HEK293 (cell line): ENCODE data around the gene CEP83.

Experiments used
- CTCF ChIA-PET: fragments of 350-600 bp; formaldehyde crosslinking; extraction: SDS; loops from one replicate; lab custom pipeline; 2021; ENCODE audit warnings: antibody characterized with exemption; lab: Yijun Ruan, JAX
- POLR2A ChIA-PET: fragments of 300-600 bp; formaldehyde crosslinking; extraction: SDS; loops from one replicate; lab custom pipeline; 2020; ENCODE audit warnings: antibody characterized with exemption, inconsistent platforms; lab: Yijun Ruan, JAX
- H3K27ac ChIP-seq: fragments of 200-500 bp; sonication (Bioruptor generic); 2 replicates; pipeline ENCODE4 v1.5.1; 2014; ENCODE audit warnings: low read depth, low read length, control low read depth, inconsistent platforms; ENCODE audit errors: extremely low read depth
- H3K36me3 ChIP-seq, 2 experiments: fragments of 200-500 bp in 1 of 2; sonication (Bioruptor generic) in 1 of 2; 1 replicate in 1 of 2; 2 replicates in 1 of 2; pipeline ENCODE4 v1.5.1; 2014 to 2017; ENCODE audit warnings: inconsistent platforms in 2 of 2, low read length in 2 of 2; ENCODE audit not compliant: control insufficient read depth in 2 of 2, insufficient read depth in 1 of 2
- H3K4me1 ChIP-seq: fragments of 200-500 bp; sonication (Bioruptor generic); 2 replicates; pipeline ENCODE4 v1.5.1; 2014; ENCODE audit warnings: mild to moderate bottlenecking, low read length, inconsistent platforms; ENCODE audit not compliant: control insufficient read depth, insufficient read depth
- H3K4me3 ChIP-seq: 2 replicates; pipeline ENCODE4 v1.5.1; 2011; ENCODE audit warnings: low read depth, mild to moderate bottlenecking, control low read depth, low read length, moderate library complexity
- H3K9me3 ChIP-seq: fragments of 200-500 bp; sonication (Bioruptor generic); 2 replicates; pipeline ENCODE4 v1.5.1; 2014; ENCODE audit warnings: low read depth, low read length, inconsistent platforms; ENCODE audit not compliant: control insufficient read depth, insufficient read depth
- CTCF ChIP-seq: fragments of 450-650 bp; formaldehyde crosslinking; IDR thresholded peaks from 2 replicates; pipeline ENCODE4 v1.5.1; 2016; ENCODE audit warnings: missing biosample characterization, missing genetic modification characterization
- EGR2 ChIP-seq: fragments of 450-650 bp; formaldehyde crosslinking; IDR thresholded peaks from 2 replicates; pipeline ENCODE4 v1.5.1; 2016; ENCODE audit warnings: low read depth, missing biosample characterization, missing genetic modification characterization
- GLI4 ChIP-seq: fragments of 450-650 bp; formaldehyde crosslinking; IDR thresholded peaks from 2 replicates; pipeline ENCODE4 v1.5.1; 2016; ENCODE audit warnings: missing biosample characterization, missing genetic modification characterization
- RBAK ChIP-seq: fragments of 450-650 bp; formaldehyde crosslinking; IDR thresholded peaks from 2 replicates; pipeline ENCODE4 v1.5.1; 2016; ENCODE audit warnings: missing biosample characterization, missing genetic modification characterization
- WT1 ChIP-seq: fragments of 450-650 bp; formaldehyde crosslinking; IDR thresholded peaks from 2 replicates; pipeline ENCODE4 v1.5.1; 2016; ENCODE audit warnings: missing biosample characterization, missing genetic modification characterization
- ZEB2 ChIP-seq: fragments of 450-650 bp; formaldehyde crosslinking; IDR thresholded peaks from 2 replicates; pipeline ENCODE4 v1.5.1; 2016; ENCODE audit warnings: missing biosample characterization, missing genetic modification characterization
- ZNF121 ChIP-seq: fragments of 450-650 bp; formaldehyde crosslinking; IDR thresholded peaks from 2 replicates; pipeline ENCODE4 v1.5.1; 2016; ENCODE audit warnings: missing biosample characterization, missing genetic modification characterization
- ZNF239 ChIP-seq: fragments of 450-650 bp; formaldehyde crosslinking; IDR thresholded peaks from 2 replicates; pipeline ENCODE4 v1.5.1; 2016; ENCODE audit warnings: missing biosample characterization, missing genetic modification characterization
- ZNF248 ChIP-seq: fragments of 450-650 bp; formaldehyde crosslinking; IDR thresholded peaks from 2 replicates; pipeline ENCODE4 v1.5.1; 2017; ENCODE audit warnings: missing biosample characterization, missing genetic modification characterization
- ZNF324 ChIP-seq: fragments of 450-650 bp; formaldehyde crosslinking; IDR thresholded peaks from 2 replicates; pipeline ENCODE4 v1.5.1; 2016; ENCODE audit warnings: missing biosample characterization, missing genetic modification characterization
- ZNF335 ChIP-seq: fragments of 450-650 bp; formaldehyde crosslinking; conservative IDR thresholded peaks from 2 replicates; pipeline ENCODE4 v1.5.1; 2016; ENCODE audit warnings: missing biosample characterization, missing genetic modification characterization
- ZNF423 ChIP-seq: fragments of 450-650 bp; formaldehyde crosslinking; IDR thresholded peaks from 2 replicates; pipeline ENCODE4 v1.5.1; 2016; ENCODE audit warnings: missing biosample characterization, missing genetic modification characterization
- ZNF426 ChIP-seq: fragments of 450-650 bp; formaldehyde crosslinking; IDR thresholded peaks from 2 replicates; pipeline ENCODE4 v1.5.1; 2017; ENCODE audit warnings: missing biosample characterization, missing genetic modification characterization, mild to moderate bottlenecking, inconsistent platforms, moderate library complexity
- ZNF48 ChIP-seq: fragments of 450-650 bp; formaldehyde crosslinking; IDR thresholded peaks from 2 replicates; pipeline ENCODE4 v1.5.1; 2016; ENCODE audit warnings: missing biosample characterization, missing genetic modification characterization
- ZNF510 ChIP-seq: fragments of 450-650 bp; formaldehyde crosslinking; IDR thresholded peaks from 2 replicates; pipeline ENCODE4 v1.5.1; 2018; ENCODE audit warnings: mild to moderate bottlenecking, missing genetic modification characterization, missing biosample characterization; ENCODE audit not compliant: insufficient replicate concordance
- ZNF514 ChIP-seq: fragments of 450-650 bp; formaldehyde crosslinking; IDR thresholded peaks from 2 replicates; pipeline ENCODE4 v1.5.1; 2016; ENCODE audit warnings: missing biosample characterization, missing genetic modification characterization
- ZNF521 ChIP-seq: fragments of 450-650 bp; formaldehyde crosslinking; IDR thresholded peaks from 2 replicates; pipeline ENCODE4 v1.5.1; 2017; ENCODE audit warnings: missing biosample characterization, mild to moderate bottlenecking, missing genetic modification characterization
- ZNF610 ChIP-seq: fragments of 450-650 bp; formaldehyde crosslinking; IDR thresholded peaks from 2 replicates; pipeline ENCODE4 v1.5.1; 2016; ENCODE audit warnings: missing biosample characterization, missing genetic modification characterization, borderline replicate concordance
- ZNF664 ChIP-seq: fragments of 450-650 bp; formaldehyde crosslinking; IDR thresholded peaks from 2 replicates; pipeline ENCODE4 v1.5.1; 2016; ENCODE audit warnings: missing biosample characterization, missing genetic modification characterization
- ZNF777 ChIP-seq: fragments of 450-650 bp; formaldehyde crosslinking; IDR thresholded peaks from 2 replicates; pipeline ENCODE4 v1.5.1; 2017; ENCODE audit warnings: missing biosample characterization, missing genetic modification characterization, borderline replicate concordance
- ZNF791 ChIP-seq: fragments of 450-650 bp; formaldehyde crosslinking; IDR thresholded peaks from 2 replicates; pipeline ENCODE4 v1.5.1; 2016; ENCODE audit warnings: missing biosample characterization, missing genetic modification characterization
- TF ChIP-seq, protein P1 (sequence below): fragments of 450-650 bp; formaldehyde crosslinking; IDR thresholded peaks from 2 replicates; pipeline ENCODE4 v1.5.1; 2016; ENCODE audit warnings: missing biosample characterization, missing genetic modification characterization
- TF ChIP-seq, protein P2 (sequence below): fragments of 450-650 bp; formaldehyde crosslinking; IDR thresholded peaks from 2 replicates; pipeline ENCODE4 v1.5.1; 2017; ENCODE audit warnings: missing biosample characterization, missing genetic modification characterization
- TF ChIP-seq, protein P3 (sequence below): fragments of 450-650 bp; formaldehyde crosslinking; IDR thresholded peaks from 2 replicates; pipeline ENCODE4 v1.5.1; 2016; ENCODE audit warnings: missing biosample characterization, missing genetic modification characterization
- TF ChIP-seq, protein P4 (sequence below): fragments of 450-650 bp; formaldehyde crosslinking; IDR thresholded peaks from 2 replicates; pipeline ENCODE4 v1.5.1; 2016; ENCODE audit warnings: missing biosample characterization, missing genetic modification characterization

Gene CEP83

DNA sequence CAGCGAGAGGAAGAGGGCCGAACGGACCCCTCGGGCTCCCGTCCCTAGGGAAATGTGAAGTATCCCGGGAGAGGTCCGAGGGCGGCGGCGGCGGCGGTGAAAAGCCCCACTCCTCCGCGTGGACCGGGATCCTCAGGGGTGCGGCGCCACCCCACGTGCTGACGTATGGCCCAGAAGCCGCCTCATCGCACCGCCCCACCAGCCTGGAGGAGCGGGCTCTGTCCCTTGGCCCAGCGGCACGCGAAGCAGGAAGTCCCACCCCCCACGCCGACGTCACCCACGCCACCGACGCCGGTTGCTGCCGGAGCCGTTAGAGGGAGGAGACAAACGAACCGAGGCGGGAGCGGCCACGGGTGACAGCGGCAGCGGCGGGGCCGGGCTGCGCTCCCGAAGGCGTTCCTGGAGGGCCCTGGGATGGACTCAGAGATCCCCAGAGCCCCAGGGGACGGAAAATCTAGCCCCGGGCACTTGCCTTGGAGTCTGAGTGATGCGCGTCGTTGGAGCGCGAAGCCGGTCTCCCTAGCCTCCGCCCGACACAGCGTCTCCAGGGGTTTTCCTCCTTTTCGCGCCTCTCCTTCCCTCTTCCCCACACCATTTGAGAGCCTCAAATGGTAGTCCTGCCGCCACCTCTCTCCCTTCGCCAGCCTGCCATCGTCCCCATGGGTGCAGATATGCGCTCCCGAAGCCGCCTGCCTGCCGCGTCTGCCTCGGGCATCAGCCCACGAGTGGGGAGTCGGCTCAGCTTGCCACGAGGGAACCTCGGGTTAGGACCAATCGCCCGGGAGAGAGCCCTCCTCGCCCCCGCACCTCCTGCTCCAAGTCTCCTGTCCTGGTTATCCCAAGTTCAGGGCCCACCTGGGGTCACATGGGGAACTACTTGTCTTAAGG lies at the start of gene CEP83:
CEP83 (minus strand) TSS at position 140 of the 888 bp plus-strand sequence. CDS start 47,377 bp downstream, outside the sequence.
- H3K4me1 ChIP-seq: no peaks in the 10 kb centered on the region; the same call in 1 of the 2 replicates
- H3K9me3 ChIP-seq: no peaks in the 10 kb centered on the region
- CTCF ChIA-PET: no interaction called here
- POLR2A ChIA-PET: no interaction called here
- peak within 1 kb of the TSS; percentile 95 for H3K4me3 ChIP-seq
- peak within 1 kb of the TSS; percentile 69 for H3K27ac ChIP-seq
- peaks cover 0 to 2% of the 10 kb centered on the region in 2 experiments; a peak in 2 of 3 replicates for H3K36me3 ChIP-seq
- TF ChIP-seq ZNF239 (peak; percentile 8; the same call in 1 of the 2 replicates), CTCF (peak; percentile 45), ZNF324 (tag by site-specific recombination) (0 out of 2 replicates have a peak, but pooled peaks have one; percentile 14), ZNF791 (tag by site-specific recombination) (no peak), ZNF426 (tag by site-specific recombination) (no peak), RBAK (no peak), ZNF514 (tag by site-specific recombination) (no peak), ZNF335 (tag by site-specific recombination) (peak; percentile 83), EGR2 (tag by site-specific recombination) (peak; percentile 93), ZNF664 (no peak), ZNF521 (tag by site-specific recombination) (no peak), ZEB2 (peak; percentile 96), GLI4 (tag by site-specific recombination) (no peak), ZNF423 (tag by site-specific recombination) (0 out of 2 replicates have a peak, but pooled peaks have one; percentile 48), ZNF48 (tag by site-specific recombination) (no peak), ZNF248 (tag by site-specific recombination) (no peak), ZNF121 (tag by site-specific recombination) (no peak), ZNF777 (no peak), ZNF610 (tag by site-specific recombination) (peak; percentile 63), ZNF510 (no peak), WT1 (peak; percentile 23; the same call in 1 of the 2 replicates)
- TF ChIP-seq, protein P1, sequence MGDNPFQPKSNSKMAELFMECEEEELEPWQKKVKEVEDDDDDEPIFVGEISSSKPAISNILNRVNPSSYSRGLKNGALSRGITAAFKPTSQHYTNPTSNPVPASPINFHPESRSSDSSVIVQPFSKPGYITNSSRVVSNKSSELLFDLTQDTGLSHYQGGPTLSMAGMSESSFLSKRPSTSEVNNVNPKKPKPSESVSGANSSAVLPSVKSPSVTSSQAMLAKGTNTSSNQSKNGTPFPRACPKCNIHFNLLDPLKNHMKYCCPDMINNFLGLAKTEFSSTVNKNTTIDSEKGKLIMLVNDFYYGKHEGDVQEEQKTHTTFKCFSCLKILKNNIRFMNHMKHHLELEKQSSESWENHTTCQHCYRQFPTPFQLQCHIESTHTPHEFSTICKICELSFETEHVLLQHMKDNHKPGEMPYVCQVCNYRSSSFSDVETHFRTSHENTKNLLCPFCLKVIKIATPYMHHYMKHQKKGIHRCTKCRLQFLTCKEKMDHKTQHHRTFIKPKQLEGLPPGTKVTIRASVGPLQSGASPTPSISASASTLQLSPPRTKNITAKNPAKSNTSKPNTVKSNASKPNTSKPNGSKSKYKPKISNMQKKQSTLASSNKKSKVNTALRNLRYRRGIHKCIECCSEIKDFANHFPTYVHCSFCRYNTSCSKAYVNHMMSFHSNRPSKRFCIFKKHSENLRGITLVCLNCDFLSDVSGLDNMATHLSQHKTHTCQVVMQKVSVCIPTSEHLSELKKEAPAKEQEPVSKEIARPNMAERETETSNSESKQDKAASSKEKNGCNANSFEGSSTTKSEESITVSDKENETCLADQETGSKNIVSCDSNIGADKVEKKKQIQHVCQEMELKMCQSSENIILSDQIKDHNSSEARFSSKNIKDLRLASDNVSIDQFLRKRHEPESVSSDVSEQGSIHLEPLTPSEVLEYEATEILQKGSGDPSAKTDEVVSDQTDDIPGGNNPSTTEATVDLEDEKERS: no peak
- TF ChIP-seq, protein P2, sequence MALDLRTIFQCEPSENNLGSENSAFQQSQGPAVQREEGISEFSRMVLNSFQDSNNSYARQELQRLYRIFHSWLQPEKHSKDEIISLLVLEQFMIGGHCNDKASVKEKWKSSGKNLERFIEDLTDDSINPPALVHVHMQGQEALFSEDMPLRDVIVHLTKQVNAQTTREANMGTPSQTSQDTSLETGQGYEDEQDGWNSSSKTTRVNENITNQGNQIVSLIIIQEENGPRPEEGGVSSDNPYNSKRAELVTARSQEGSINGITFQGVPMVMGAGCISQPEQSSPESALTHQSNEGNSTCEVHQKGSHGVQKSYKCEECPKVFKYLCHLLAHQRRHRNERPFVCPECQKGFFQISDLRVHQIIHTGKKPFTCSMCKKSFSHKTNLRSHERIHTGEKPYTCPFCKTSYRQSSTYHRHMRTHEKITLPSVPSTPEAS (tag by site-specific recombination): no peak
- TF ChIP-seq, protein P3, sequence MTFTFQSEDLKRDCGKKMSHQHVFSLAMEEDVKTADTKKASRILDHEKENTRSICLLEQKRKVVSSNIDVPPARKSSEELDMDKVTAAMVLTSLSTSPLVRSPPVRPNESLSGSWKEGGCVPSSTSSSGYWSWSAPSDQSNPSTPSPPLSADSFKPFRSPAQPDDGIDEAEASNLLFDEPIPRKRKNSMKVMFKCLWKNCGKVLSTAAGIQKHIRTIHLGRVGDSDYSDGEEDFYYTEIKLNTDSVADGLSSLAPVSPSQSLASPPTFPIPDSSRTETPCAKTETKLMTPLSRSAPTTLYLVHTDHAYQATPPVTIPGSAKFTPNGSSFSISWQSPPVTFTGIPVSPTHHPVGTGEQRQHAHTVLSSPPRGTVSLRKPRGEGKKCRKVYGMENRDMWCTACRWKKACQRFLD (tag by site-specific recombination): no peak
- TF ChIP-seq, protein P4, sequence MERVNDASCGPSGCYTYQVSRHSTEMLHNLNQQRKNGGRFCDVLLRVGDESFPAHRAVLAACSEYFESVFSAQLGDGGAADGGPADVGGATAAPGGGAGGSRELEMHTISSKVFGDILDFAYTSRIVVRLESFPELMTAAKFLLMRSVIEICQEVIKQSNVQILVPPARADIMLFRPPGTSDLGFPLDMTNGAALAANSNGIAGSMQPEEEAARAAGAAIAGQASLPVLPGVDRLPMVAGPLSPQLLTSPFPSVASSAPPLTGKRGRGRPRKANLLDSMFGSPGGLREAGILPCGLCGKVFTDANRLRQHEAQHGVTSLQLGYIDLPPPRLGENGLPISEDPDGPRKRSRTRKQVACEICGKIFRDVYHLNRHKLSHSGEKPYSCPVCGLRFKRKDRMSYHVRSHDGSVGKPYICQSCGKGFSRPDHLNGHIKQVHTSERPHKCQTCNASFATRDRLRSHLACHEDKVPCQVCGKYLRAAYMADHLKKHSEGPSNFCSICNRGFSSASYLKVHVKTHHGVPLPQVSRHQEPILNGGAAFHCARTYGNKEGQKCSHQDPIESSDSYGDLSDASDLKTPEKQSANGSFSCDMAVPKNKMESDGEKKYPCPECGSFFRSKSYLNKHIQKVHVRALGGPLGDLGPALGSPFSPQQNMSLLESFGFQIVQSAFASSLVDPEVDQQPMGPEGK (tag by site-specific recombination): peak; percentile 88
